GM21423 (cell line): ENCODE results near the gene POC1A.

Source experiments
- ATAC-seq: cut with Tn5 transposase; IDR thresholded peaks from one replicate; pipeline ENCODE4 v1.9.1; 2021; ENCODE audit warnings: mild to moderate bottlenecking, moderate library complexity; ENCODE audit not compliant: unreplicated experiment

Gene POC1A

GRCh38 chr3:52132041-52132440 is 22.2 kb downstream of the POC1A start:
- no peak for ATAC-seq

GRCh38 chr3:52130966-52131622 is 23.1 kb downstream of the POC1A start:
- no peak for ATAC-seq

GRCh38 chr3:52128118-52128683 is 26.0 kb downstream of the POC1A start:
- no peak for ATAC-seq

GRCh38 chr3:52126500-52126899 is 27.7 kb downstream of the POC1A start:
- no peak for ATAC-seq

- ATAC-seq = no peak
Observed at GRCh38 chr3:52126036-52126435, 28.2 kb downstream of the POC1A start.

GRCh38 chr3:52124766-52125165 is 29.5 kb downstream of the POC1A start:
- no peak for ATAC-seq

- no peak for ATAC-seq
Observed at GRCh38 chr3:52124126-52124525, 30.1 kb downstream of the POC1A start.

GRCh38 chr3:52123106-52123725 is 31.0 kb downstream of the POC1A start:
- ATAC-seq = no peak

- ATAC-seq = no peak
Observed at GRCh38 chr3:52122491-52122890, 31.7 kb downstream of the POC1A start.

- no peak for ATAC-seq
Observed at GRCh38 chr3:52121813-52122212, 32.4 kb downstream of the POC1A start.

- no peak for ATAC-seq
Observed at GRCh38 chr3:52121464-52121805, 32.8 kb downstream of the POC1A start.

GRCh38 chr3:52120556-52121463 is 33.4 kb downstream of the POC1A start:
- ATAC-seq = no peak

- ATAC-seq = no peak
Observed at GRCh38 chr3:52119826-52120225, 34.4 kb downstream of the POC1A start.

GRCh38 chr3:52119099-52119498 is 35.1 kb downstream of the POC1A start:
- no peak for ATAC-seq

GRCh38 chr3:52118156-52118875 is 35.9 kb downstream of the POC1A start:
- ATAC-seq = no peak

- ATAC-seq = no peak
Observed at GRCh38 chr3:52117537-52117936, 36.7 kb downstream of the POC1A start.

- ATAC-seq = no peak
Observed at GRCh38 chr3:52112056-52112455, 42.2 kb downstream of the POC1A start.

GRCh38 chr3:52110502-52110901 is 43.7 kb downstream of the POC1A start:
- no peak for ATAC-seq

- ATAC-seq = no peak
Observed at GRCh38 chr3:52109611-52110301, 44.5 kb downstream of the POC1A start.
